Mammary epithelial cell (primary cell): ENCODE measurements around the gene TKFC.

Source experiments
- CTCF ChIP-seq, 2 donors: IDR thresholded peaks in 1 of 2; conservative IDR thresholded peaks in 1 of 2; 2 replicates each; pipeline ENCODE4 v1.5.1; 2011 to 2012; ENCODE audit warnings: inconsistent platforms in 2 of 2, low read length in 2 of 2, mild to moderate bottlenecking in 2 of 2, control low read depth in 1 of 2, low read depth in 1 of 2; ENCODE audit not compliant: insufficient read depth in 1 of 2; ENCODE audit errors: extremely low read depth in 1 of 2
- EZH2 ChIP-seq: IDR thresholded peaks from 2 replicates; pipeline ENCODE4 v1.6.1; 2012; ENCODE audit warnings: low read length, inconsistent platforms, borderline replicate concordance

- TF ChIP-seq CTCF (conservative IDR thresholded peaks at IDR 0.05 in 1 of 2, IDR thresholded peaks at IDR 0.05 in 1 of 2; ENCODE audit: extremely low read depth in 1 of 2, insufficient read depth in 1 of 2, low read depth in 1 of 2, low read length in 2 of 2) (no peak), EZH2 (no peak)
Observed at GRCh38 chr11:61361237-61361740, 28.3 kb downstream of the TKFC start.
